H9 (cell line): ENCODE results near the gene CAMTA1. TPM values are rescaled to one million over a fixed set of nuclear protein-coding genes. Genes with fewer than 3 reads are reported as not detected.

ENCODE experiments used
- DNase-seq: peaks from one replicate; pipeline ENCODE4 v3.0.0-alpha.2; 2017
- H2AFZ ChIP-seq: one replicate; pipeline ENCODE4 v1.6.1; 2013; ENCODE audit warnings: mild to moderate bottlenecking, low read length, control low read depth, moderate library complexity
- H2AK5ac ChIP-seq: 2 replicates; pipeline ENCODE4 v1.6.1; 2013; ENCODE audit warnings: low read length, control low read depth, mixed read lengths; ENCODE audit not compliant: insufficient read length
- H2BK120ac ChIP-seq: one replicate; pipeline ENCODE4 v1.6.1; 2013; ENCODE audit warnings: low read depth, mild to moderate bottlenecking, low read length, control low read depth, inconsistent platforms; ENCODE audit not compliant: poor library complexity, severe bottlenecking
- H2BK12ac ChIP-seq: 2 replicates; pipeline ENCODE4 v1.6.1; 2013; ENCODE audit warnings: low read length, control low read depth, mixed read lengths, low read depth; ENCODE audit not compliant: insufficient read length
- H2BK15ac ChIP-seq: 2 replicates; pipeline ENCODE4 v1.6.1; 2013; ENCODE audit warnings: low read depth, low read length, control low read depth
- H2BK20ac ChIP-seq: one replicate; pipeline ENCODE4 v1.6.1; 2013; ENCODE audit warnings: low read depth, mild to moderate bottlenecking, low read length, control low read depth, inconsistent platforms; ENCODE audit not compliant: poor library complexity, severe bottlenecking
- H2BK5ac ChIP-seq: 2 replicates; pipeline ENCODE4 v1.6.1; 2013; ENCODE audit warnings: low read length, control low read depth, mixed read lengths; ENCODE audit not compliant: insufficient read length
- H3K14ac ChIP-seq: 2 replicates; pipeline ENCODE4 v1.6.1; 2013; ENCODE audit warnings: low read length, control low read depth; ENCODE audit not compliant: insufficient read depth
- H3K18ac ChIP-seq: 2 replicates; pipeline ENCODE4 v1.6.1; 2013; ENCODE audit warnings: low read depth, mild to moderate bottlenecking, mixed read lengths, low read length, control low read depth; ENCODE audit not compliant: insufficient read length
- H3K23ac ChIP-seq: 2 replicates; pipeline ENCODE4 v1.6.1; 2013; ENCODE audit warnings: low read length, control low read depth, mixed read lengths, low read depth; ENCODE audit not compliant: insufficient read length
- H3K23me2 ChIP-seq: 2 replicates; pipeline ENCODE4 v1.6.1; 2013; ENCODE audit warnings: low read depth, mild to moderate bottlenecking, mixed read lengths, low read length, control low read depth; ENCODE audit not compliant: insufficient read length, poor library complexity, severe bottlenecking
- H3K27ac ChIP-seq: 2 replicates; pipeline ENCODE4 v1.5.1; 2013; ENCODE audit warnings: low read length, control low read depth, mixed read lengths, low read depth; ENCODE audit not compliant: insufficient read length
- H3K27me3 ChIP-seq: 2 replicates; pipeline ENCODE4 v1.6.1; 2013; ENCODE audit warnings: low read length, control low read depth, inconsistent platforms; ENCODE audit not compliant: insufficient read depth
- H3K4ac ChIP-seq: 2 replicates; pipeline ENCODE4 v1.6.1; 2013; ENCODE audit warnings: low read depth, mild to moderate bottlenecking, control low read depth, inconsistent platforms, low read length, moderate library complexity
- H3K4me1 ChIP-seq: 2 replicates; pipeline ENCODE4 v1.6.1; 2013; ENCODE audit warnings: low read length, control low read depth, inconsistent platforms; ENCODE audit not compliant: insufficient read depth
- H3K4me2 ChIP-seq: 2 replicates; pipeline ENCODE4 v1.6.1; 2013; ENCODE audit warnings: low read length, control low read depth, mixed read lengths; ENCODE audit not compliant: insufficient read length, insufficient read depth
- H3K56ac ChIP-seq: 2 replicates; pipeline ENCODE4 v1.6.1; 2013; ENCODE audit warnings: low read depth, mild to moderate bottlenecking, mixed read lengths, low read length, control low read depth; ENCODE audit not compliant: insufficient read length
- H3K79me1 ChIP-seq: 2 replicates; pipeline ENCODE4 v1.6.1; 2013; ENCODE audit warnings: low read depth, mild to moderate bottlenecking, moderate library complexity, low read length, control low read depth, inconsistent platforms; ENCODE audit not compliant: insufficient read depth, poor library complexity, severe bottlenecking
- H3K79me2 ChIP-seq: 2 replicates; pipeline ENCODE4 v1.6.1; 2013; ENCODE audit warnings: low read length, control low read depth, inconsistent platforms; ENCODE audit not compliant: insufficient read depth
- H3K9ac ChIP-seq: 2 replicates; pipeline ENCODE4 v1.6.1; 2013; ENCODE audit warnings: low read length, control low read depth, mixed read lengths; ENCODE audit not compliant: insufficient read length; ENCODE audit errors: extremely low read depth
- H3K9me3 ChIP-seq: one replicate; pipeline ENCODE4 v1.6.1; 2013; ENCODE audit warnings: low read depth, low read length, inconsistent platforms; ENCODE audit not compliant: control insufficient read depth
- H3T11ph ChIP-seq: one replicate; pipeline ENCODE4 v1.6.1; 2013; ENCODE audit warnings: mild to moderate bottlenecking, low read length, control low read depth, inconsistent platforms
- H4K20me1 ChIP-seq: one replicate; pipeline ENCODE4 v1.6.1; 2013; ENCODE audit not compliant: control insufficient read depth, insufficient read length, insufficient read depth
- H4K5ac ChIP-seq: 2 replicates; pipeline ENCODE4 v1.6.1; 2013; ENCODE audit warnings: low read depth, mild to moderate bottlenecking, mixed read lengths, low read length, control low read depth; ENCODE audit not compliant: insufficient read length
- H4K8ac ChIP-seq: replicated peaks from 2 replicates; pipeline ENCODE4 v1.6.1; 2013; ENCODE audit warnings: low read length, control low read depth, mixed read lengths, low read depth; ENCODE audit not compliant: insufficient read length
- H4K91ac ChIP-seq: 2 replicates; pipeline ENCODE4 v1.6.1; 2013; ENCODE audit warnings: low read depth, mild to moderate bottlenecking, moderate library complexity, mixed read lengths, low read length, control low read depth; ENCODE audit not compliant: insufficient read length
- H3K27ac Mint-ChIP-seq, 3 experiments: 2 replicates in 2 of 3; 3 replicates in 1 of 3; pipeline ENCODE4 v1.8.0; 2020 to 2021; ENCODE audit warnings: mixed read lengths in 3 of 3, mild to moderate bottlenecking in 1 of 3, moderate library complexity in 1 of 3
- H3K27me3 Mint-ChIP-seq: 2 replicates; pipeline ENCODE4 v1.8.0; 2021; ENCODE audit warnings: low read depth, mild to moderate bottlenecking, moderate library complexity, mixed read lengths
- H3K36me3 Mint-ChIP-seq, 3 experiments: 2 replicates in 2 of 3; 3 replicates in 1 of 3; pipeline ENCODE4 v1.8.0; 2020 to 2021; ENCODE audit warnings: low read depth in 3 of 3, mixed read lengths in 3 of 3; ENCODE audit not compliant: insufficient read depth in 1 of 3
- H3K4me1 Mint-ChIP-seq, 2 experiments: 2 replicates each; pipeline ENCODE4 v1.8.0; 2020; ENCODE audit warnings: mixed read lengths in 2 of 2
- H3K4me3 Mint-ChIP-seq, 2 experiments: 2 replicates in 1 of 2; 3 replicates in 1 of 2; pipeline ENCODE4 v1.8.0; 2020 to 2021; ENCODE audit warnings: mild to moderate bottlenecking in 2 of 2, mixed read lengths in 2 of 2, moderate library complexity in 1 of 2
- H3K9me3 Mint-ChIP-seq, 2 experiments: 2 replicates in 1 of 2; 3 replicates in 1 of 2; pipeline ENCODE4 v1.8.0; 2020; ENCODE audit warnings: mild to moderate bottlenecking in 2 of 2, mixed read lengths in 2 of 2, moderate library complexity in 1 of 2
- CTCF ChIP-seq: fragments of 200-600 bp; sonication (generic); conservative IDR thresholded peaks from 3 replicates; pipeline ENCODE4 v1.8.0; 2021; ENCODE audit warnings: antibody characterized with exemption, mild to moderate bottlenecking
- total RNA-seq: library from RNA; stranded (reverse); gene quantifications from 2 replicates; pipeline ENCODE4 v1.2.1, GENCODE V29; 2021

Gene CAMTA1
- total RNA-seq, 1 experiment from 2014 or later, result 115 TPM

- no peak for TF ChIP-seq CTCF
These were observed 535.4 kb downstream of the CAMTA1 start for GRCh38 chr1:7320661-7321060.

More at GRCh38 chr1:7320661-7321060, 535.4 kb downstream of the CAMTA1 start:
- no peak overlapping the region for H3K27ac ChIP-seq
- H3K23me2 ChIP-seq, result no peaks in the 10 kb centered on the region
- H3K27me3 ChIP-seq, result no peaks in the 10 kb centered on the region
- H2AFZ ChIP-seq, result no peak overlapping the region
- no peak overlapping the region for H3T11ph ChIP-seq
- Mint-ChIP-seq H3K4me3 (no peak overlapping the region), H3K27ac (no peak overlapping the region), H3K36me3 (peaks cover 0 to 2% (median 0%) of the 10 kb centered on the region in 3 experiments; a peak in 2 of 7 replicates), H3K4me1 (peaks cover 0 to 5% of the 10 kb centered on the region in 2 experiments; a peak in 2 of 4 replicates), H3K9me3 (peaks cover 0 to 4% of the 10 kb centered on the region in 2 experiments; a peak in 3 of 5 replicates), H3K27me3 (no peaks in the 10 kb centered on the region)
- no peak overlapping the region for H2BK120ac ChIP-seq
- H3K79me1 ChIP-seq, result no peaks in the 10 kb centered on the region
- no peaks in the 10 kb centered on the region for H3K9me3 ChIP-seq
- H2BK15ac ChIP-seq, result no peak overlapping the region
- no peak overlapping the region for H3K4ac ChIP-seq
- no peak overlapping the region for H2BK20ac ChIP-seq
- no peaks in the 10 kb centered on the region for H3K79me2 ChIP-seq
- no peak overlapping the region for H2BK5ac ChIP-seq
- no peak overlapping the region for H3K14ac ChIP-seq
- H3K4me2 ChIP-seq, result no peak overlapping the region
- H4K91ac ChIP-seq, result no peak overlapping the region
- H3K9ac ChIP-seq, result no peak overlapping the region
- H3K56ac ChIP-seq, result no peak overlapping the region
- H2AK5ac ChIP-seq, result no peak overlapping the region
- H3K23ac ChIP-seq, result no peak overlapping the region
- H4K5ac ChIP-seq, result no peak overlapping the region
- H3K4me1 ChIP-seq, result no peaks in the 10 kb centered on the region
- peak; percentile 7 for DNase-seq
- H3K18ac ChIP-seq, result no peak overlapping the region
- peak overlapping the region; percentile 17 for H2BK12ac ChIP-seq
- no peaks in the 10 kb centered on the region for H4K20me1 ChIP-seq
- H4K8ac ChIP-seq, result no peak overlapping the region
